ENCODE measurements around the gene FAM110D.

GRCh38 chr1:26154750-26155149, 4.1 kb upstream of the FAM110D start:
- TF ChIP-seq CTCF (IDR thresholded peaks at IDR 0.05; ENCODE audit: borderline replicate concordance, extremely low read depth, low read length, poor library complexity, severe bottlenecking) (no peak), EZH2 (IDR thresholded peaks at IDR 0.05; ENCODE audit: borderline replicate concordance, low read depth, low read length, severe bottlenecking) (no peak)

Measured in DND-41 (cell line).